Endodermal cell (in vitro differentiated cells): Measurements from ENCODE around the gene ADAMTS12. TPM values are rescaled to one million over a fixed set of nuclear protein-coding genes. Genes with fewer than 3 reads are reported as not detected.

Experiments
- DNase-seq: peaks from one replicate; pipeline ENCODE4 v3.0.0-alpha.2; 2017
- H3K27ac ChIP-seq: 2 replicates; pipeline ENCODE4 v1.5.1; 2013; ENCODE audit warnings: mild to moderate bottlenecking, low read depth, low read length, moderate library complexity
- H3K27me3 ChIP-seq: 2 replicates; pipeline ENCODE4 v1.6.1; 2013; ENCODE audit warnings: mild to moderate bottlenecking, low read length, moderate library complexity; ENCODE audit not compliant: insufficient read depth, control insufficient read depth, poor library complexity, severe bottlenecking
- H3K36me3 ChIP-seq: 2 replicates; pipeline ENCODE4 v1.7.0; 2013; ENCODE audit warnings: mild to moderate bottlenecking, low read length, moderate library complexity; ENCODE audit not compliant: control insufficient read depth, insufficient read depth
- H3K4me1 ChIP-seq: one replicate; pipeline ENCODE4 v1.7.0; 2013; ENCODE audit warnings: low read length; ENCODE audit not compliant: control insufficient read depth, insufficient read depth
- H3K4me3 ChIP-seq: 2 replicates; pipeline ENCODE4 v1.5.1; 2013; ENCODE audit warnings: mild to moderate bottlenecking, low read length, moderate library complexity
- H3K9ac ChIP-seq: 2 replicates; pipeline ENCODE4 v1.6.1; 2013; ENCODE audit warnings: mild to moderate bottlenecking, low read length, moderate library complexity; ENCODE audit not compliant: poor library complexity, severe bottlenecking; ENCODE audit errors: extremely low read depth
- H3K9me3 ChIP-seq: 2 replicates; pipeline ENCODE4 v1.6.1; 2013; ENCODE audit warnings: mild to moderate bottlenecking, low read length, moderate library complexity; ENCODE audit not compliant: control insufficient read depth
- H3K27ac Mint-ChIP-seq: 2 replicates; pipeline ENCODE4 v1.8.0; 2020; ENCODE audit warnings: mixed read lengths
- H3K27me3 Mint-ChIP-seq: 2 replicates; pipeline ENCODE4 v1.8.0; 2021; ENCODE audit warnings: mild to moderate bottlenecking, mixed read lengths; ENCODE audit not compliant: insufficient read depth
- H3K36me3 Mint-ChIP-seq: 2 replicates; pipeline ENCODE4 v1.8.0; 2020; ENCODE audit warnings: low read depth, mixed read lengths
- H3K4me1 Mint-ChIP-seq: 2 replicates; pipeline ENCODE4 v1.8.0; 2020; ENCODE audit warnings: mixed read lengths
- H3K4me3 Mint-ChIP-seq: 2 replicates; pipeline ENCODE4 v1.8.0; 2020; ENCODE audit warnings: mild to moderate bottlenecking, moderate library complexity, mixed read lengths
- H3K9me3 Mint-ChIP-seq: 2 replicates; pipeline ENCODE4 v1.8.0; 2020; ENCODE audit warnings: mild to moderate bottlenecking, mixed read lengths
- WGBS, 2 experiments: methylation state at CpG; one replicate each; pipeline versions ENCODE4 v1.1.5 to v1.1.7; 2013; ENCODE audit warnings: missing lambda C conversion rate in 2 of 2, mixed read lengths in 1 of 2; ENCODE audit not compliant: insufficient coverage in 1 of 2, insufficient read length in 1 of 2; 5-methylcytosine and 5-hydroxymethylcytosine counted together
- total RNA-seq, 2 donors: library from RNA; stranded (reverse); fragmentation: NEBNext Ultra II Directional in 1 of 2; extraction: Animal tissue kit (Norgen Biotek cat#: 25700) in 1 of 2; gene quantifications; 2 replicates in 1 of 2; 3 replicates in 1 of 2; pipeline ENCODE4 v1.2.1, GENCODE V29; 2021
- TF ChIP-seq, protein P1 (sequence below): fragments of 200-600 bp; sonication (generic); conservative IDR thresholded peaks from 2 replicates; pipeline ENCODE4 v1.5.0; 2021; ENCODE audit warnings: antibody characterized with exemption, mild to moderate bottlenecking

ADAMTS12 gene
- total RNA-seq, 2 donors from 2014 or later: 80.2 to 123 TPM

DNA sequence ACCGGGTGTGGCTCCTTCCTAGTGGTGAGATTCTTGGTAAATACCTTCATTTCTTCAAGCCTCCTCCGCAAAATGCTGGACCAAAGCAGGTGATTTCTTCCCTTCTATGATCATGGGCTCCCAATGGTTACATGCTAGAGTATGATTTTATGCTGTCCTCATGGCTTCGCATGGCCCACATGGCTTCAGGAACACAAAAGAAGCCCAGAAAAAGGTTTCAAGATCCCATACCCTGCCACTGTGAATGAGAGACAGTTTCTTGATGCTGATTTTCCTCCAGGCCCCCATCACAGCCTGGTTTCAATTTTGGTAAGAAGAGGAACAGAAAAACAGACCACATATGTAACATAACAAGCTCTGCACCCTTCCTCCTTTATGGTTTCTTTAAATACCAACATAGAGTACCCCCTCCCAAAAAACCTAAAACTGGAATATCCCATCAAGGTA lies 42.0 kb upstream of the ADAMTS12 start:
- H3K36me3 Mint-ChIP-seq: no peaks in the 10 kb centered on the region
- peaks cover 18% of the 10 kb centered on the region for H3K27me3 ChIP-seq
- no peak overlapping the region for H3K27ac ChIP-seq
- DNase-seq: no peak
- no peak overlapping the region for H3K9ac ChIP-seq
- peaks cover 29% of the 10 kb centered on the region for H3K27me3 Mint-ChIP-seq
- 91 to 100% methylated on average over 1 to 3 of the region's 3 CpGs for WGBS, 2 experiments
- peaks cover 16% of the 10 kb centered on the region for H3K4me1 ChIP-seq
- H3K4me3 ChIP-seq: no peak overlapping the region
- H3K4me3 Mint-ChIP-seq: no peak overlapping the region
- no peaks in the 10 kb centered on the region for H3K9me3 ChIP-seq
- peaks cover 1% of the 10 kb centered on the region for H3K9me3 Mint-ChIP-seq
- TF ChIP-seq, protein P1, sequence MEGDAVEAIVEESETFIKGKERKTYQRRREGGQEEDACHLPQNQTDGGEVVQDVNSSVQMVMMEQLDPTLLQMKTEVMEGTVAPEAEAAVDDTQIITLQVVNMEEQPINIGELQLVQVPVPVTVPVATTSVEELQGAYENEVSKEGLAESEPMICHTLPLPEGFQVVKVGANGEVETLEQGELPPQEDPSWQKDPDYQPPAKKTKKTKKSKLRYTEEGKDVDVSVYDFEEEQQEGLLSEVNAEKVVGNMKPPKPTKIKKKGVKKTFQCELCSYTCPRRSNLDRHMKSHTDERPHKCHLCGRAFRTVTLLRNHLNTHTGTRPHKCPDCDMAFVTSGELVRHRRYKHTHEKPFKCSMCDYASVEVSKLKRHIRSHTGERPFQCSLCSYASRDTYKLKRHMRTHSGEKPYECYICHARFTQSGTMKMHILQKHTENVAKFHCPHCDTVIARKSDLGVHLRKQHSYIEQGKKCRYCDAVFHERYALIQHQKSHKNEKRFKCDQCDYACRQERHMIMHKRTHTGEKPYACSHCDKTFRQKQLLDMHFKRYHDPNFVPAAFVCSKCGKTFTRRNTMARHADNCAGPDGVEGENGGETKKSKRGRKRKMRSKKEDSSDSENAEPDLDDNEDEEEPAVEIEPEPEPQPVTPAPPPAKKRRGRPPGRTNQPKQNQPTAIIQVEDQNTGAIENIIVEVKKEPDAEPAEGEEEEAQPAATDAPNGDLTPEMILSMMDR: no peak
- peaks cover 34% of the 10 kb centered on the region for H3K4me1 Mint-ChIP-seq
- H3K27ac Mint-ChIP-seq: no peak overlapping the region
- no peaks in the 10 kb centered on the region for H3K36me3 ChIP-seq

DNA sequence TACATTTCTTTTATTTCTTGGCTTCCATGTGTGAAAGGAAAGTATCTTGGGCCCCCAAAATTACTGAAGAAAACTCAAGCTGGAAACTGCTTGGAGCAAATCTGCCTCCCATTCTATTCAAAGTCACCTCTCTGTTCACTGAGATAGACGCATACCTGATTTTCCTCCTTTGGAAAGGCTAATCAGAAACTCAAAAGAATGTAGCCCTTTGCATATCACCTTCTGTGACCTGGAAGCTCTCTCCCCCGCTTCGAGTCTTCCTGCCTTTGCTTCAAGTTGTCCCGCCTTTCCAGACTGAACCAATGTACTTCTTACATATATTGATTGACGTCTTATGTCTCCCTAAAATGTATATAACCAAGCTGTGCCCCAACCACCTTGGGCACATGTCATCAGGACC lies 39.3 kb upstream of the ADAMTS12 start:
- Histone ChIP-seq H3K4me3 (peak overlapping the region; percentile 51), H3K27ac (no peak overlapping the region), H3K4me1 (peaks cover 19% of the 10 kb centered on the region), H3K36me3 (no peaks in the 10 kb centered on the region), H3K9me3 (peaks cover 4% of the 10 kb centered on the region), H3K27me3 (peaks cover 2% of the 10 kb centered on the region), H3K9ac (no peak overlapping the region)
- Mint-ChIP-seq H3K27ac (peak overlapping the region; percentile 42), H3K4me3 (no peak overlapping the region), H3K36me3 (no peaks in the 10 kb centered on the region), H3K4me1 (peaks cover 46% of the 10 kb centered on the region), H3K27me3 (peaks cover 4% of the 10 kb centered on the region), H3K9me3 (peaks cover 2% of the 10 kb centered on the region)
- 81 to 84% methylated on average over 5 of the region's 5 CpGs for WGBS, 2 experiments
- TF ChIP-seq, protein P1: no peak
- no peak for DNase-seq

DNA sequence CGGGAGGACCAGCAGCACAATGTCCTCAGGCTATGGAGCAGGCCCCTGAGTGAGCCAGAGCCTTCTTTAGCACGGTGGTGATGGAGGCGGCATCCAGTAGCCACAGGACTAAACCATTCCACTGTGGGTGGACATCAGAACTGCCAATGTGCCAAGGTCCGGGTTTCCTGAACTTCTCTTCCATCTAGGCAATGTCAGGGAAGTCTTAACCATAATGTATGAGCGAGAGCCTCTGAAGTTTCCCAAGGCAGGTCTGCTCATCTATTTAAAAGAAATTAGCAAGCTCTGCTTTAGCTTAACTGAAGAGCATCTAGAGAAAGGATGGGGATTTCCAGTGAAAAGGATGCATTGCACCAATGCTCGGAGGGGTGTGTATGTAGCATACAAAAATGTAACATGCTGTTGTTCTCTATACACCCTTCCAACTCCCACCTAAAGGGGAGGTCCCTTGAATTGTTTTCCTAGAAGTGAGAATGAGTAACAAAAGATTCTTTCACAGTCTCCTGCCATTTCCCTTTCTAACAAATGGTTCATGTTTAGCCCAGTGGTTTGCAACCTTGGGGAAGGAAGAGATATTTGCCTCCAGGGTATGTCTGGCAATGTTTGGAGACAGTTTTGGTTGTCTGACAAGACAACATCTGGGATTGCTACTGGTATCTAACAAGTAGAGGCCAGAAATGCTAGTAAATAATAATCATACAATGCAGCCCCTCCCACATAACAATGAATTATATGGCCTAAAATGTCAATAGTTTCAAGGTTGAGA lies 38.3 kb upstream of the ADAMTS12 start:
- H3K9me3 Mint-ChIP-seq: peaks cover 2% of the 10 kb centered on the region

More for the DNA sequence above, 38.3 kb upstream of the ADAMTS12 start:
- WGBS, 2 experiments: 79% methylated on average over 3 to 6 of the region's 6 CpGs
- Mint-ChIP-seq H3K4me1 (peaks cover 39% of the 10 kb centered on the region), H3K36me3 (no peaks in the 10 kb centered on the region), H3K27me3 (no peaks in the 10 kb centered on the region), H3K4me3 (no peak overlapping the region), H3K27ac (peak overlapping the region; percentile 87)
- TF ChIP-seq, protein P1: no peak
- Histone ChIP-seq H3K4me3 (peak overlapping the region; percentile 51), H3K9me3 (peaks cover 4% of the 10 kb centered on the region), H3K9ac (peak overlapping the region; percentile 21), H3K4me1 (peaks cover 16% of the 10 kb centered on the region), H3K36me3 (no peaks in the 10 kb centered on the region), H3K27me3 (no peaks in the 10 kb centered on the region), H3K27ac (peak overlapping the region; percentile 38)
- DNase-seq: no peak
